Transverse colon (tissue), 4 donors: ENCODE data around the gene DMD. TPM values are rescaled to one million over a fixed set of nuclear protein-coding genes. Genes with fewer than 3 reads are reported as not detected.

Experiments
- DNase-seq: peaks from one replicate; pipeline ENCODE4 v3.0.0-alpha.2; 2019
- H3K27ac ChIP-seq, 4 donors: fragments of 200-600 bp; sonication (generic); 2 replicates each; pipeline ENCODE4 v1.5.1; 2016 to 2018; ENCODE audit warnings: inconsistent platforms in 4 of 4
- H3K27me3 ChIP-seq: fragments of 200-600 bp; sonication (generic); 2 replicates; pipeline ENCODE4 v1.5.1; 2017; ENCODE audit warnings: inconsistent platforms
- H3K36me3 ChIP-seq, 4 donors: fragments of 200-600 bp; sonication (generic); 2 replicates each; pipeline ENCODE4 v1.5.1; 2017 to 2019; ENCODE audit warnings: inconsistent platforms in 4 of 4
- H3K4me1 ChIP-seq, 4 donors: fragments of 200-600 bp; sonication (generic); 2 replicates each; pipeline ENCODE4 v1.5.1; 2017 to 2020; ENCODE audit warnings: inconsistent platforms in 4 of 4
- H3K4me3 ChIP-seq, 4 donors: fragments of 200-600 bp; sonication (generic); 1 replicate in 1 of 4; 2 replicates in 3 of 4; pipeline versions ENCODE4 v1.5.1 to v1.6.1; 2017 to 2019; ENCODE audit warnings: inconsistent platforms in 4 of 4
- H3K9me3 ChIP-seq, 2 donors: fragments of 200-600 bp; sonication (generic); 2 replicates each; pipeline ENCODE4 v1.5.1; 2017 to 2019; ENCODE audit warnings: inconsistent platforms in 2 of 2
- EP300 ChIP-seq: sonication (generic); formaldehyde crosslinking; IDR thresholded peaks from one replicate; pipeline ENCODE4 v1.6.1; 2017; ENCODE audit warnings: antibody characterized with exemption, low read depth
- POLR2A ChIP-seq: fragments of 450-650 bp; IDR thresholded peaks from one replicate; pipeline ENCODE4 v1.6.1; 2016; ENCODE audit warnings: antibody characterized with exemption, mild to moderate bottlenecking, moderate library complexity
- POLR2AphosphoS5 ChIP-seq, 3 donors: sonication (generic); formaldehyde crosslinking; IDR thresholded peaks; one replicate each; pipeline ENCODE4 v1.6.1; 2016; ENCODE audit warnings: antibody characterized with exemption in 3 of 3
- WGBS, 2 donors: methylation state at CpG; one replicate each; pipeline ENCODE4 v1.1.5; 2018; ENCODE audit warnings: low coverage in 1 of 2; 5-methylcytosine and 5-hydroxymethylcytosine counted together
- in situ Hi-C, 4 donors: fragments of 200-750 bp; cut with MboI; loops; one replicate each; pipeline versions ENCODE4 v1.15.0 to v1.15.1; 2017; ENCODE audit warnings: low sequenced_read_pairs in 3 of 4, low pct_ligation_motif_present in 1 of 4, low pct_unique_long_range_greater_than_20kb in 1 of 4
- intact Hi-C: fragments of 100-400 bp; cut with DNase I; formaldehyde crosslinking; loops from one replicate; pipeline ENCODE4 v1.15.1; 2023; ENCODE audit warnings: low total_unique reads
- total RNA-seq, 4 donors: library from RNA; depleted of rRNA; stranded (reverse); fragments of >200 nt; gene quantifications; one replicate each; pipeline ENCODE4 v1.1.0, GENCODE V29; 2016
- TF ChIP-seq, protein P1 (sequence below), 5 experiments: fragments of 200-600 bp in 3 of 5; fragments of 450-650 bp in 2 of 5; sonication (generic) in 3 of 5; IDR thresholded peaks; 1 replicate in 2 of 5; 2 replicates in 3 of 5; pipeline ENCODE4 v1.5.1; 2016 to 2017; ENCODE audit warnings: antibody characterized with exemption in 5 of 5, inconsistent platforms in 3 of 5, mild to moderate bottlenecking in 2 of 5, moderate library complexity in 1 of 5

Gene DMD
- total RNA-seq, 4 donors from 2014 or later: 20.9 to 44.6 (median 32.5) TPM

DNA sequence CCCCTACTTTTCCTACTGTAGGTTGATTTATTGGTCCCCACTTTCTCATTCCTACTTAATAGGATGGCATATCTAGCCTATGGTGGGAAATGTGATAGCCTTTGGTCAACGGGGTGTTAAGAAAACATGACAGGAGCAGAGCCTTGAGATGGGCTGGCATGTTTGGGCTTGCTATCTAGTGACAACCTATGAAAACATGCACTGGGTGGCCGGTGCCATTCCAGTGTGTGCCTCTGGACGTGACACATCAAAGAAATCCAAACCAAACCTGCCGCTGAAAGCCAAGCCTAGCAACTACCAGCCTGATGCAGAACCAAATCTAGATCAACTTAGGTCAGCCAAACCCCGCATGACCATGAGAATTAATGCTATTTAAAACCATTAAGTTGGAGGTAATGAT lies 317.6 kb downstream of the DMD start:
- Histone ChIP-seq H3K27me3 (no peaks in the 10 kb centered on the region), H3K4me3 (no peak overlapping the region), H3K27ac (no peak overlapping the region), H3K4me1 (no peaks in the 10 kb centered on the region), H3K9me3 (no peaks in the 10 kb centered on the region), H3K36me3 (no peaks in the 10 kb centered on the region)
- intact Hi-C loops (no loop called here), in situ Hi-C loops (no loop called here)
- 77% methylated on average over 5 of the region's 5 CpGs; no CpG with 5 or more reads in 1 of the 2 donors for WGBS, 2 donors
- no peak for TF ChIP-seq POLR2A
- TF ChIP-seq, protein P1, sequence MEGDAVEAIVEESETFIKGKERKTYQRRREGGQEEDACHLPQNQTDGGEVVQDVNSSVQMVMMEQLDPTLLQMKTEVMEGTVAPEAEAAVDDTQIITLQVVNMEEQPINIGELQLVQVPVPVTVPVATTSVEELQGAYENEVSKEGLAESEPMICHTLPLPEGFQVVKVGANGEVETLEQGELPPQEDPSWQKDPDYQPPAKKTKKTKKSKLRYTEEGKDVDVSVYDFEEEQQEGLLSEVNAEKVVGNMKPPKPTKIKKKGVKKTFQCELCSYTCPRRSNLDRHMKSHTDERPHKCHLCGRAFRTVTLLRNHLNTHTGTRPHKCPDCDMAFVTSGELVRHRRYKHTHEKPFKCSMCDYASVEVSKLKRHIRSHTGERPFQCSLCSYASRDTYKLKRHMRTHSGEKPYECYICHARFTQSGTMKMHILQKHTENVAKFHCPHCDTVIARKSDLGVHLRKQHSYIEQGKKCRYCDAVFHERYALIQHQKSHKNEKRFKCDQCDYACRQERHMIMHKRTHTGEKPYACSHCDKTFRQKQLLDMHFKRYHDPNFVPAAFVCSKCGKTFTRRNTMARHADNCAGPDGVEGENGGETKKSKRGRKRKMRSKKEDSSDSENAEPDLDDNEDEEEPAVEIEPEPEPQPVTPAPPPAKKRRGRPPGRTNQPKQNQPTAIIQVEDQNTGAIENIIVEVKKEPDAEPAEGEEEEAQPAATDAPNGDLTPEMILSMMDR (IDR thresholded peaks at IDR 0.05): no peak
- TF ChIP-seq POLR2AphosphoS5 (IDR thresholded peaks at IDR 0.05): no peak
- no peak for DNase-seq

DNA sequence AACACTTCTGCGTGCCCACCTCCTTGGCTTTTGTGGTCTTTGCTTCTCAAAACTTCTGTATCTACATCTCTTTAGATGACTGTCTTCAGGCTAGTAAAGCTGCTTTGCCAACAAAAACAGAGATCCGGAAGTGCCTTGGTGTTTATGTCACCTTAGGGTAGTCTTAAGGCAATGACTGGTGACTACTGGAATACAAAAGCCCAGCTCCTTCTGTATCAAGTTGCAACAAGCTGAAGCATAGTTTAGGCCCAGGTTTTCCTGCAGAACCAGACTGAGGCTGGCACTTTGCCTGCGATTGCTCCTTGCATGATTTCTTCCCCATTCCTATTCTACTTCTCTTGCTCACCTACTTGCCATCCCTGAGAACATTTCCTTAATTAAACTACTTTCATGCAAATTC lies 333.8 kb downstream of the DMD start:
- no peaks in the 10 kb centered on the region for H3K9me3 ChIP-seq
- no peaks in the 10 kb centered on the region for H3K36me3 ChIP-seq
- H3K27me3 ChIP-seq: no peaks in the 10 kb centered on the region
- WGBS, 2 donors: 84% methylated on average over 3 of the region's 3 CpGs; no CpG with 5 or more reads in 1 of the 2 donors
- TF ChIP-seq POLR2A (no peak), EP300 (no peak), POLR2AphosphoS5 (IDR thresholded peaks at IDR 0.05) (no peak)
- TF ChIP-seq, protein P1 (IDR thresholded peaks at IDR 0.05): no peak
- in situ Hi-C loops: no loop called here
- H3K27ac ChIP-seq: no peak overlapping the region
- intact Hi-C loops: no loop called here
- no peaks in the 10 kb centered on the region for H3K4me1 ChIP-seq
- DNase-seq: no peak
- no peak overlapping the region for H3K4me3 ChIP-seq

DNA sequence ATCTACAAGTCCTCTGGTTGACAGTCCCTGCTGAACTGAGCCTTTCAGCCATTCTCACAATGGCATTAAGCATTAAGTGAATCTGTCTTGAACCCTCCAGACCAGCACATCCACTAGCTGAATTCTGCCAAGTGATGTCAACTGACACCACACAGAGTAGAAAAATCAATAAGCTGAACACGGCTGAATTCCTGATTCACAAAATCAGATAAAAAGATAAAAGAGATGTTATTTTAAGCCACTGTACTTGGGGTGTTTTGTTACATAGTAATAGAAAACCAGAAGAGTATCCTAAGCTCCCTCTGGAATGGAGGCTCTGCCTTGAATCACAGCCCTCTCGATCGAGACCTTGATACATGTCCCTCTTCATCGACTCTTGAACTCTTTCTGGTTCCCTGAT lies 336.5 kb downstream of the DMD start:
- Histone ChIP-seq H3K4me3 (no peak overlapping the region), H3K27ac (no peak overlapping the region), H3K36me3 (no peaks in the 10 kb centered on the region), H3K27me3 (no peaks in the 10 kb centered on the region), H3K4me1 (no peaks in the 10 kb centered on the region), H3K9me3 (no peaks in the 10 kb centered on the region)
- intact Hi-C loops: no loop called here
- DNase-seq: no peak
- WGBS, 2 donors: 85% methylated on average over 4 of the region's 4 CpGs; no CpG with 5 or more reads in 1 of the 2 donors
- in situ Hi-C loops: no loop called here
- TF ChIP-seq POLR2A (no peak), POLR2AphosphoS5 (IDR thresholded peaks at IDR 0.05) (no peak), EP300 (no peak)
- TF ChIP-seq, protein P1 (IDR thresholded peaks at IDR 0.05): no peak

DNA sequence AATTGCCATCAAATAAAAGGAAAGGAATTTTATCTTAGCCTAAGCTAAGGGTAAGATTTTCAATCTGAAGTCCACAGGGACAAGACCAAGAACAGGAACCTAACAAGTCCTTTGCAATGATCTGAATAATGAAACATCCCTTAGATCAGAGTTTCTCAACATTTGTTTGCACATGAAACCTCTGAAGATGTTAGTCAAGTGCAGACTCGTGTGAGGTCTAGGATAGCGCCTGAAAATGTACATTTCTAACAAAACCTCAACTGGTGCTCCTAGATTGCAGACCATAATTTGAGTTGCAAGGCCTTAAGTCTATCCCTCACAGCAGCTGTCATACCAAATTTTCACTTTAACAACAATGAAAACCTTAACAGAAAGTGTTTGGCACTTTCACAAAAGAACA lies 337.6 kb downstream of the DMD start:
- no peaks in the 10 kb centered on the region for H3K4me1 ChIP-seq
- in situ Hi-C loops (no loop called here), intact Hi-C loops (no loop called here)
- no peak for DNase-seq
- no peaks in the 10 kb centered on the region for H3K9me3 ChIP-seq
- WGBS, 2 donors: 64% methylated on average over 2 of the region's 2 CpGs; no CpG with 5 or more reads in 1 of the 2 donors
- H3K27ac ChIP-seq: no peak overlapping the region
- H3K4me3 ChIP-seq: no peak overlapping the region
- H3K36me3 ChIP-seq: no peaks in the 10 kb centered on the region
- no peaks in the 10 kb centered on the region for H3K27me3 ChIP-seq
- TF ChIP-seq POLR2AphosphoS5 (IDR thresholded peaks at IDR 0.05): no peak
- TF ChIP-seq, protein P1 (IDR thresholded peaks at IDR 0.05): no peak
- TF ChIP-seq POLR2A: no peak
- no peak for TF ChIP-seq EP300
